HG03460 (cell line): ENCODE results near the gene OR52H1.

Source experiments
- ATAC-seq: cut with Tn5 transposase; IDR thresholded peaks from one replicate; pipeline ENCODE4 v1.9.1; 2021; ENCODE audit not compliant: unreplicated experiment

The OR52H1 gene

DNA sequence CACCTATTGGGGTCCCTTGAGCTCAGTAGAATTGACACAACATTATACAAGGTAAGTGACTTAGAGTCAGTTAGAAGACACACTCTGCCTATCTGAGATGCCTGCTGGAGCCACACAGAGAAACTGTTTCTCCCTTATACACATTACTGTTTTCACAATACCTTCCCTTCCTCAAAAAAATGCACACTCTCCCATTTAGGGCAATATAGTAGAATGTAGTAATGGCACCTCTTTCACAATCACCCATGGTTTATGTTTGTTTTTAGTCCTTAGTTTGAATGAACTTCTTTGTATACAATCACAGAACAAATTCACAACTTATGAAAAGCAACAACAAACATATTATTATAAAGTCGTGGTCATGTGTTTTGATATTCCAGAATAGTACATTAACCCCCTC is 14.3 kb downstream of the OR52H1 start:
- ATAC-seq = no peak

DNA sequence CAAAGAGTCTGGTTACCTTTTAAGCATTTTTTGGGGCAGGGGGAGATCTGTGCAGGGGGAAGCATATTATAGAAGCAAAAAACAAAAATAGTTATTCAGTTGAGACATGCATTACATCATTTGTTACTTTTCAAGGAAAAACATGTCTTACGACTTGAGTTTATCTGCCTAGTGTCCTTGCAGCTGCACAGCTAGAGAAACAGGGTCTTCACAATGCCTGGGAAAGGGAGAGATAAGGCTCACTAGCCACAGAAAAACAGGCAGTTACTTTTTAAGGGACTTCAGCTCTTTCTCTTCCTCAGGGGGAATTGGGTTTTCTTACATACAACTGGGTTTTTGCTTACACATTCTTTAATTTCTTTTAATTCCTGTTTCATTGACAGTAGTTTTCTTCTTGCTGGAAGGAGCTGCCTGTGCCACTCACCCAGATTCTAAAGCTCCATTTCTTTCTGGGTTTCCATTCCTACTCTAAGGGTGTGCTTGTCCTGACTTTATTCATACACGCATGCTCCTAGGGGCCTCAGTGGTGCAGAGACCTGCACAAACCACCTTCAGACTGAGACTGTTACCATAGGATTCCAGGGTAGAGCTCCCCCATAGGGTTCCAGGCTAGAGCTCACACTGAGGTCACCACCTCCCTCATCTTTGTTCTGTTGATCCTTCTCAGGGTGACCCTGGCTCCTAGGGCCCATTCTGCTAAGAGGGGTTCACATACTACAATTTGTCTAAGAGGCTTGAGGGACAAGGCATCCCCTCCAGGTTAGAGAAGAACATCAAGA is 17.1 kb downstream of the OR52H1 start:
- ATAC-seq = no peak

DNA sequence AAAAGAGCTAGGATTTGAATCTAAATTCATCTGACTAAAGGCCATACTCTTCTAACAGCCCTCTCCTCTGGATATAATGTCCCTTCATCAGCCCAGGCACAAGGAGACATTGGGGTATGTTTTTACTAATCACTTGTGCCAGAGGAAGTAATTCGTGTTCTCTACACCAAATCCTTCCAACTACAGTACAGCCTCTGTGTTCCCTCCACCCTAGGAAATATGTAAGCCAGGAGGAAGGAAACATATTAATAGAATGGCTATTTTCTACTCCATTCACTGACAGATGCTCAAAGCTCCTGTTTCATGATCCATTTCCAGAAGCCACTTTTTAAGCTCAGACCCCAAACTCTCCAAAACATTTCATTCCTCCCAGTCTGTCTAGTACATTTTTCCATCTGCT is 19.8 kb downstream of the OR52H1 start:
- no peak for ATAC-seq

DNA sequence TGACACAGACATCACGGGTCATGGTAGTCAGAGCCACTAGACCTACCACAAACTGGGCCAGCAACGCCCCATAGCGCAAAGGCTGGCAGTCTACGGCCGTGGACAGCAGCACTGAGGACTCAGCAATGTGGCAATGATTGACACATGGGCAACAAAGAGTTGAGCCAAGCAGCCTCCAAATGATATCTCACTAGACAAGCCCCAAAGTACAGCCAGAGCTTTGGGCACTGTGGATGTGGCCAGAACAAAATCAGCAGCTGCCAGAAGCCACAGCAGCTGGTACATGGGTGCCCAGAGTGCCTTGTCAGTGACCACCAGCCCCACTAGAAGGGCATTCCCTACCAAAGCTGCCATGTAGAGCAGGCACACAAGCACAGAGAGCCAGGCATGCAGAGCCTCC is 20.6 kb downstream of the OR52H1 start:
- no peak for ATAC-seq

DNA sequence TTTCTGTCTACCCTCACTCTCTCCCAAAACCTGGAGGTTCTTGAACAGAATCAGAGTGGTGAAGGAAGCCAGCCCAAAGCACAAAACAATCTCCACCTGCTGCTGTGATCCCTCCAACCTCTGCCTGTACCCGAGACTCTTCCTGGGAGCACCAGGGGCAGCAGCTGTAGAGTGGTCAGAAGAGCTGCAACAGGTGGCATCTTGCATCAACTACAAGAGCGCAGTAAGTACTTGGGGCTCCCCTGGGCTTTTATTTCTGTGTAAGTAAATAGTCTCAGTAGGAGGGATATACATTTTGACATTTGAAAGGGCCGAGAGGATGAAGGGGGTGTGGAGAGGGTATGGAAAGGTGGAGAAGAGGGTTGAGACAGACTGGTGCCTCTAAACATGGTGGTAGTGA is 23.6 kb downstream of the OR52H1 start:
- no peak for ATAC-seq

DNA sequence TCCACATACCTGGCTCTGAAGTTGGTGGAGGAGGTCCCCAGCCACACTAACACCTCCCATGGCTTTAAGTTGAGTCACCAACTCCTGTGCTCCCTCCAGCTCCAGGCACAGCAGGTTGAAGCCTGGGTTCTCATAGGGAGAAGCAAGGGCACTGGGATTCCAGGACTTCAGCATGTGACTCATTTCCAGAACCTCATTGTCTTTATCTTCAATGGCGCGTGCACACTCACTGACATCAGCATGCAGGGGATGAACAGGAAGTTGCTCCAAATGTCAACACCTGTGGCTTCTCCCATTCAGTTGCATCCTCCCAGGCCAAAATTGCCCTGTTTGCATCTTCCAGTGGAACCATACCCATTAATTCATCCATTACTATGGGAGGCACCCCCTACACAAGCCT is 26.0 kb downstream of the OR52H1 start:
- ATAC-seq = no peak

DNA sequence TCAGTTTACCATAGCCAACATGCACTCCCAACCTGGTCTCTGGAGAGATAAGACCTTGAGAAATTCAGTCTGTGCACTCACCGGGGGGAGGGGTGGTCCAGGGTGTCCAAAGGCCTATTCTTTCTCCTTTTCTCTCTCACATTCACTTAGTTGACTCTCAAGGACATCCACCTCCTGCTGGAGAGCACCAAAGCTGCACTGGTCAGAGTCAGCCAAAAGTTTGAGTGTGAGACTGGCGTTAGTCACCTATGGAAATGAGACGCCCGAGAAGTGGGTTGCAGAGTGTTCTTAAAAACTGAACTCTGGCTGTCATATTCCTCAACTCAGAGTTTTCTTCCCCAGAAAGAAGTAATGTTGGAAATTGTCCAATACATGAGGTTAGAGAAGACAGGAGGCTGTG is 26.8 kb downstream of the OR52H1 start:
- ATAC-seq = no peak

DNA sequence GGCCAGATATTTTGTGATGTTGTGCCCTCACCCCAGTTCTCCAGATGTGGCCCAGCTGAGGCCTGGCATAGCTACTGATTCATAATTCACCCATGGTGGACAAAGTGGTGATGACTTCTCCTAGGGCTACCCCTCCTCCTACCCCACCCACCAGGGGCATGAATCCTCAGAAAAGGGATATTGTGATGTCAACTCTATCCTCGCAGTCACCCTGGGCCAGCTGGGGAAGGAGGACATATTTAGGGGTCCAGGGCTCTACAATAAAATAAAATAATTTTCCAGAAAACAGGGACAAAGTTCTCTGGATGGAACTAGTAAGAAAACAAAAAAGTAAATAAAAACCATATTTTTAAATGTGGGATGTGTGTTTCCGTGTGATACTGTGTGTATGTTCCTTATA is 31.7 kb downstream of the OR52H1 start, which contains the start of gene UBQLNL:
Gene UBQLNL (minus strand): TSS at position 101 of the 400 bp plus-strand sequence. CDS start 258 bp downstream, outside the sequence.
- no peak for ATAC-seq

DNA sequence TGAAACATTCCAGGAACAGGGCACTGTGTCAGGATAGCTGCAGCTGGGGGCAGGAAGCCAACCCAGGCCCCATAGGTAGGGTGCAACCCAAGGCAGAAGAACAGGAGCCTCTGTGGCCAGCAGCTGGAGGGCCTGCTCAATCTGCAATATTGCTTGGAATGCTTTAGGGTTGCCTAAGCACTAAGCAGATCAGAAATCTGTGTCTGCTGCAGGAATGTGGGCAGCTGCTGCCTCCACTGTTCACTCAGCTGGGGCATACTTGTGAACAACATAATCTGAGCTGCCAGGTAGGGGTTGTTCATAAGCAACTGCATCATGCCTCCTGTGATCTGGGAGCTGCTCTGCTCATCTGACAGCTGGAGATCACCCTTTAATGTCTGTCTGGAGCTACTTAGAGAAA is 33.5 kb downstream of the OR52H1 start:
- ATAC-seq = no peak

DNA sequence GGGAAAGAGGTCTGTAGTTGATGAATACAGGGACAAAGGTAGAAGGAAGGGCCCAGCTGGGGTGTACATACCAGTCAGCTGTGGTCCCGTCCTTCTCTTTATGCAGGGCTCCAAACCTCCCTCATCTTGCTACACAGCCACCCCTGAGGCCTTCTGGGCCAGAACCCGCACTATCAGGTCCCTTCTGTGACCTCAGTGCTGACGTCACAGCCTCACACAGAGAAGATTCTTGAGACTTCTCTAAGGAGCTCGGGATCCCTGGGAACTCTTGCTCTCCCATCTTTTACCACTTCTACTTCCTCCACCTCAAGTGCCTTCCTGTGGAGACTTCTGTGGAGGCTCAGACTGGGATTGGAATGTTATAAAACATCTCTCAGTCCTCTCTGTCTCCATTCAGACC is 38.5 kb downstream of the OR52H1 start, which contains the start of gene UBQLN3:
Gene UBQLN3 (minus strand): TSS at position 155 of the 400 bp plus-strand sequence. CDS start 399 bp downstream, outside the sequence.
- no peak for ATAC-seq

DNA sequence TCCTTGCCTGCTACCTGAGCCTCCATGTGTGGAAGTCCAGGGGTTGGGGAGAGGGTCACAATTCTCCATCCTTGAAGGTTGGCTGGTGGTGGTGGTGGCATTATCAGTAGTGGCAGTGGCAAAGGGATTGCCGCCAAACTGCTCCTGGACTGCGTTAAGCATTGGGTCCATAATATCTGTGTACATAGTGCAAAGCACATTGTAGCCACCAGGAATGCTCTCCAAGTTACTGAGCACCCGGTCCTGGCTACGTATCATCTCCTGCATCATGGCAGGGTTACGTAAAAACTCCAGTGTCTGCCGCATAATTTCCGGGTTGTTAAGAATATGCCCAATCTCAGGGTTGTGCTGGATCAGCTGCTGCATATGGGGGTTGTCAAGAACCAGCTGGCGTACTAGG is 39.7 kb downstream of the OR52H1 start:
- ATAC-seq = no peak

DNA sequence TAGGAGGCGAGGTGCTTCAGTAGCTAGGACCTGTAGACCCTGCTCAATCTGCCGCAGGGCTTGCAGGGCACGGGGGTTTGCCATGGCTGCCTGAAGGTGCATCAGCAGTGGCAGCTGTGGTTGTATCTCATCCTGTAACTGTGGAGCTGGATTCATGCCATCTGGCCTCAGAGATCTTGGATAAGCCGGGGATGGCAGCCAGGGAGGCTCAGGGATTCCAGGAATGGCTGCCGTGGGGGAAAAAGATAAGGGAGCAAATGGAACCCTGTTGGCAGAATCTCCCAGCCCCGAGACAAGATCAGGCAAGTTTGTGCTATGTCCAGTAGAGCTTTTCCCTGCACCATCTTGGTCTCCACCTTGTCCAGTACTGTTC is 40.4 kb downstream of the OR52H1 start:
- ATAC-seq = no peak

DNA sequence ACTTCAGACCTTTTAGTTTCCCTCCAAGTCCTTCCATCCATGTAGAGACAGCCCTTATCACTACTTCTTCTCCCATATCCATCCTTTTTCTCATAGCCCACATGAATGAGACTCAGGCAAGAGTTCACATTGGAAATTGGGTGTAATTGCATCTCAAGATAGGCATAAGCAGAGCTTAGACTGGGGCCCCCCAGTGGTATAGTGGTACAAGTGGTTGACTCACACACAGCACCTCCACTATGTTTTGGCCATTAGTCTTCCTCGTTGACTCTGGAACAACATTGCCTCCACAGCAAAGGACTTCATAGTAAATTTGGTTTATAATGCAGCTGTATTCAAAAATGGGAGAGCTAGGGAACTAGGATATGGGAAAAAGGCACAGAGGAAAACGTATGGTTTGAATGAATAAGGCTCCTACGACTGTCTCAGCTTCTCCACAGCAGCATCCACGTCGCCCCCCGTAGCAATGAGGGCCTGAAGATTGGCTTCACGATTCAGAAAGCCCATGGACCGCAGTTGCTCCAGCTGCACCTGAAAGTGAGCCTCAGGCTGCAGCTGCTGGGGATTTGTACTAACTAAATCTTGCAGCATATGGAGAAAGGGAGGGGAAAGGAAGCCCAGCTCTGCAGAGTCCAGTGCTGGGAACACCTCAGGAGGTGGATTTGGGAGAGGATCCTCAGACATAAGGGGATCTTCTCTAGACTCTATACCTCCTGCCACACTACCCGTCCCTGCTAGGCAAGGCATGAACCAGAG is 41.0 kb downstream of the OR52H1 start:
- no peak for ATAC-seq

DNA sequence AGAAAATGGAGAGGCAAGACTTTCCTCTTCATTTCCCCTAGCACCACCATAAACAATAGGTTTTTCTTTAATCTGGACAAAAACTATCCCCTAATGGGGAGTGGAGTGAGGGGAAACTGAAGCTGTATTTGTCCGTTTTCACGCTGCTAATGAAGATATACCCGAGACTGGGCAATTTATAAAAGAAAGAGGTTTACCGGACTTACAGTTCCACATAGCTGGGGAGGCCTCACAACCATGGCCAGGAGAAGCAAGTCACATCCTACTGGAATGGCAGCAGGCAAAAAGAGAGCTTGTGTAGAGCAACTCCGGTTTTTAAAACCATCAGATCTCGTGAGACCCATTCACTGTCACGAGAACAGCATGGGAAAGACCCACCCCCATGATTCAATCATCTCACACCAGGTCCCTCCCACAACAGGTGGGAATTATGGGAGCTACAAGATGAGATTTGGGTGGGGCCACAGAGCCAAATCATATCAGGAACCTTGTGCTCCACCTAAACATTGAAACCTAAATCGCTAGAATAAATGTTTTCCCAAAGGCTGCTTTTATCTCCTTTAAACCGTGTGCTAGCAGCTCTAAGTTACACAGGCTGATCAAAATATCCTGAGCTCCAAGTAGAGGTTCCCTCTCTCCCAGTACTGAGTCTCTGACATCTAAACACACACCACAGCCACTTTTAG is 42.8 kb downstream of the OR52H1 start:
- no peak for ATAC-seq

DNA sequence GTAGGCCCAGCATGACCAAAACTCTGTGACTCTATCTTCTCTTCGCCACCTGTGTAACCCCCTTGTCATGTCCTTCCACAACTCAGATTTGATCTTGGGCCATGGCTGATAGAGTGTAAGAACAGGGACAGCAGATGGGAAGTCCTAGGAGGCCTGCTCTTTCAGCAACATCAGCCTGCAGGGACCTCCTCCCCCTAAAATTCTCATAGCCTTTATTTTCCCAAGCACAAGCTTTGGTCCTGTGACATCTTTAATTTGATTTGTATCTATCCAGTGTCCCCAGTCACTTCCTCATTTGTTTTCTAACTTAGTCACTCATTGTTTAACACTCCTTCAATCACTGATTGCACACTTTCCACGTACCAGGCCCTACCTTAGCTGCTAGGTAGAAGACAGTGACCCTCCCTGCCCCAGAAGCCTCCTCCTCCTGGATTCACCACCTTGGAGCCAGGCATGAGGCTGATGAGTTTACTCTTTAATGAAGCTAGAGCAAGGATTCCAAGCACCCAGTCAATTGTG is 43.9 kb downstream of the OR52H1 start:
- no peak for ATAC-seq

DNA sequence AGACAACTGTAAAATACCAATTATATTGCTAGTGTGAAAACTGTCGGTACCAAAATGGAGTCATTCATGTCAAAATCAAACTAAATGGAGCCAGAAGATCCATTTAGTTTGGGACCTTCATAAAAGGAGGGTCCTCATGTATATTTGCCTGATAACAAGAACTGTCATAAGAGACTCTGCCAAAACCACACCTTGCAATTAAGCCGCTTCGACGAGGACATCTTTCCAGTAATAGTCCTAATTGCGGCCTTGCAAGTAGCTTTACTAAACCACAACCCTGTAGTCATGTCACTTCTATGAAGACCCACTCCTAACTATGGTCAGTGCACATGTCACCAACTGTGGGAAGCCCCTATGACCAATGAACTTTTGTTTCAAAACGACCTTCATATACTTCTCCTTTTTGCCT is 47.9 kb downstream of the OR52H1 start:
- no peak for ATAC-seq

DNA sequence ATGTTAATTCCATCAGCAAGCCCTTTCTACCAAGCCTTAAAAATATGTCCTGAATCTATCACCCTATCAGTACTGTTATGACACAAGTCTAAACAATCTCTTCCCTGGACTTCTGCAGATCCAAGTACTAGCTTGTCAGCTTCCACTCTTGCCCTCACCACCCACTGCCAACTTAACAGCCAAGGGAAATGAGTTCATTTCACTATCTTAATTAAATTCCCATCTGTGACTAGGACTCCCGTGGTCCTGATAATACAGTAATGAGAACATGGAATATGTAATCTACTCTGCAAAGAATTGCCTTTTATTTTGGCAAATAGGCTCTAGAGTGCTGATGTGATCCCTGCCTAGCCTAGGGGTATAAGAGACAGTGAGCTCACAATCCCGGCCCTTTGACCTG is 48.7 kb downstream of the OR52H1 start:
- ATAC-seq = no peak
